Spleen (tissue), 11 donors: ENCODE data around the gene NAT10. TPM values are rescaled to one million over a fixed set of nuclear protein-coding genes. Genes with fewer than 3 reads are reported as not detected.

Experiments used
- DNase-seq: peaks from one replicate; pipeline ENCODE4 v3.0.0-alpha.2; 2020
- H3K27ac ChIP-seq, 8 donors: fragments of 200-600 bp; sonication (generic) in 7 of 8; 1 replicate in 4 of 8; 2 replicates in 4 of 8; pipeline versions ENCODE4 v1.5.0 to v1.8.0; 2016 to 2021; ENCODE audit warnings: inconsistent platforms in 4 of 8, mild to moderate bottlenecking in 4 of 8, moderate library complexity in 1 of 8
- H3K27me3 ChIP-seq, 7 donors: fragments of 200-600 bp; sonication (generic) in 6 of 7; replicated peaks in 1 of 7; 1 replicate in 4 of 7; 2 replicates in 3 of 7; pipeline versions ENCODE4 v1.5.0 to v1.8.0; 2016 to 2021; ENCODE audit warnings: inconsistent platforms in 3 of 7, mild to moderate bottlenecking in 1 of 7
- H3K36me3 ChIP-seq, 6 donors: fragments of 200-600 bp; sonication (generic) in 5 of 6; 1 replicate in 4 of 6; 2 replicates in 2 of 6; pipeline versions ENCODE4 v1.5.0 to v1.8.0; 2016 to 2021; ENCODE audit warnings: inconsistent platforms in 2 of 6
- H3K4me1 ChIP-seq, 6 donors: fragments of 200-600 bp; sonication (generic) in 5 of 6; 1 replicate in 3 of 6; 2 replicates in 3 of 6; pipeline versions ENCODE4 v1.5.0 to v1.8.0; 2016 to 2021; ENCODE audit warnings: inconsistent platforms in 3 of 6
- H3K4me3 ChIP-seq, 8 donors: fragments of 200-600 bp; sonication (generic) in 7 of 8; 1 replicate in 4 of 8; 2 replicates in 4 of 8; pipeline versions ENCODE4 v1.5.0 to v1.8.0; 2016 to 2021; ENCODE audit warnings: inconsistent platforms in 4 of 8, mild to moderate bottlenecking in 4 of 8, moderate library complexity in 2 of 8
- H3K9me3 ChIP-seq, 8 donors: fragments of 200-600 bp; sonication (generic) in 7 of 8; 1 replicate in 4 of 8; 2 replicates in 4 of 8; pipeline versions ENCODE4 v1.5.0 to v1.8.0; 2016 to 2021; ENCODE audit warnings: inconsistent platforms in 4 of 8
- POLR2A ChIP-seq, 3 donors: fragments of 450-650 bp; IDR thresholded peaks; one replicate each; pipeline ENCODE4 v1.5.1; 2017; ENCODE audit warnings: antibody characterized with exemption in 3 of 3, mild to moderate bottlenecking in 1 of 3
- POLR2AphosphoS5 ChIP-seq, 3 donors: sonication (generic); formaldehyde crosslinking; IDR thresholded peaks; one replicate each; pipeline ENCODE4 v1.5.1; 2017; ENCODE audit warnings: antibody characterized with exemption in 3 of 3
- WGBS, 5 donors: extraction: QIAGEN DNeasy Blood & Tissue Kit in 3 of 5; methylation state at CpG; one replicate each; pipeline versions ENCODE4 v1.1.5 to v1.1.7; 2013 to 2018; 5-methylcytosine and 5-hydroxymethylcytosine counted together
- intact Hi-C: fragments of 100-400 bp; cut with DNase I; formaldehyde crosslinking; loops from one replicate; pipeline ENCODE4 v1.15.0; 2023; ENCODE audit warnings: low total_unique reads
- polyA plus RNA-seq, 3 donors: library from polyadenylated mRNA; stranded (reverse); fragments of 200-250 nt; gene quantifications; one replicate each; pipeline ENCODE4 v1.2.1, GENCODE V29; 2013
- total RNA-seq, 7 donors: library from RNA; depleted of rRNA in 3 of 7; stranded (reverse); fragments of >200 nt in 3 of 7; fragmentation: NEBNext Ultra II Directional in 4 of 7; extraction: Animal tissue kit (Norgen Biotek cat#: 25700) in 4 of 7; gene quantifications; one replicate each; pipeline versions ENCODE4 v1.1.0 to v1.2.1, GENCODE V29; 2016 to 2021
- TF ChIP-seq, protein P1 (sequence below), 11 experiments: fragments of 200-600 bp in 7 of 11; fragments of 450-650 bp in 4 of 11; sonication (generic) in 4 of 11; IDR thresholded peaks in 8 of 11; conservative IDR thresholded peaks in 3 of 11; 1 replicate in 7 of 11; 2 replicates in 4 of 11; pipeline versions ENCODE4 v1.4.0 to v1.8.0; 2016 to 2021; ENCODE audit warnings: antibody characterized with exemption in 11 of 11, inconsistent platforms in 4 of 11, mild to moderate bottlenecking in 1 of 11
- donor health status: healthy with polysubstance abuse.
- donor health status: DM: no; HTN: no; CAD: no; lungs with moderate emphysema.
- donor health status: DM: no; HTN: no; CAD: no.
- donor health status: Bipolar disorder and iron deficiency.
- donor health status: healthy.
- donor health status: DM: no; HTN: no; CAD: no.
- donor health status: DM: yes; HTN: yes; CAD: no.

NAT10 gene
- total and polyA plus RNA-seq, 10 donors: 27.6 to 64.5 (median 38.3) TPM

- no peak for DNase-seq
- WGBS, 5 donors: 80 to 96% (median 85%) methylated on average over 2 of the region's 2 CpGs
- Histone ChIP-seq H3K36me3 (no peaks in the 10 kb centered on the region), H3K27ac (no peak overlapping the region), H3K9me3 (no peaks in the 10 kb centered on the region), H3K4me3 (no peak overlapping the region), H3K4me1 (peaks cover 0 to 3% (median 0%) of the 10 kb centered on the region in 6 donors), H3K27me3 (no peaks in the 10 kb centered on the region)
- intact Hi-C loops: no loop called here
- TF ChIP-seq POLR2A (IDR thresholded peaks at IDR 0.05) (no peak), POLR2AphosphoS5 (IDR thresholded peaks at IDR 0.05) (no peak)
- TF ChIP-seq, protein P1, sequence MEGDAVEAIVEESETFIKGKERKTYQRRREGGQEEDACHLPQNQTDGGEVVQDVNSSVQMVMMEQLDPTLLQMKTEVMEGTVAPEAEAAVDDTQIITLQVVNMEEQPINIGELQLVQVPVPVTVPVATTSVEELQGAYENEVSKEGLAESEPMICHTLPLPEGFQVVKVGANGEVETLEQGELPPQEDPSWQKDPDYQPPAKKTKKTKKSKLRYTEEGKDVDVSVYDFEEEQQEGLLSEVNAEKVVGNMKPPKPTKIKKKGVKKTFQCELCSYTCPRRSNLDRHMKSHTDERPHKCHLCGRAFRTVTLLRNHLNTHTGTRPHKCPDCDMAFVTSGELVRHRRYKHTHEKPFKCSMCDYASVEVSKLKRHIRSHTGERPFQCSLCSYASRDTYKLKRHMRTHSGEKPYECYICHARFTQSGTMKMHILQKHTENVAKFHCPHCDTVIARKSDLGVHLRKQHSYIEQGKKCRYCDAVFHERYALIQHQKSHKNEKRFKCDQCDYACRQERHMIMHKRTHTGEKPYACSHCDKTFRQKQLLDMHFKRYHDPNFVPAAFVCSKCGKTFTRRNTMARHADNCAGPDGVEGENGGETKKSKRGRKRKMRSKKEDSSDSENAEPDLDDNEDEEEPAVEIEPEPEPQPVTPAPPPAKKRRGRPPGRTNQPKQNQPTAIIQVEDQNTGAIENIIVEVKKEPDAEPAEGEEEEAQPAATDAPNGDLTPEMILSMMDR (IDR thresholded peaks at IDR 0.05 in 8 of 11, conservative IDR thresholded peaks at IDR 0.05 in 3 of 11): no peak
Observed at GRCh38 chr11:34182425-34182824, 77.0 kb downstream of the NAT10 start.

DNA sequence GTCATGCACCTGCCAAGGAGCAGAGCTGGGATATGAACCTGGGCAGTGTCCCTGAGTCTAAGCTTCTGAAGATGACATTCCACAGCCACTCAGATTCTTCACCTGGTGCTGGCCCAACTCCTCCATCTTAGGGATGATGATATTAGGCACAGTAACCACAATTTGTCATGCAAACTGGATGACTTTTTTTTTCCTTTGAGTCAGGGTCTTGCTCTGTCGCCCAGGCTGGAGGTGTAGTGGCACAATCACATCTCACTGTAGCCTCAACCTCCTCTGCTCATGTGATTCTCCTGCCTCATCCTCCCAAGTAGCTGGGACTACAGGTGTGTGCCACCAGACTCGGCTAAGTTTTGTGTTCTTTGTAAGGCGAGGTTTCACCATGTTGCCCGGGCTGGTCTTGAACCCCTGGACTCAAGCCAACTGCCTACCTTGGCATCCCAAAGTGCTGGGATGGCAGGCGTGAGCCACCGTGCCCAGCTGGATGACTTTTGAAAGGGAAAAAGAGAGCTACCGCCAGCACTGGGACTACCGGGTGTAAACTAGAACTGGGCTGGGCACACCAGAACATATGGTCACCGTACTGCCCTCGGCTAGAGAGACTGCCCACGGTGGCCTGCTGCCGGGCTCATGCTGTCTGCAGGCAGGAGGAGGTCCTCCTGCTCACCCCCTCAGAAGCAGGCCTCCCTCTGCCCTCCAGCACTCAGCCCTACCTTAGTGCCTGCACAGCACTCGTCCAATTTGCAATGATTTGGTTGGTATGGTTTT, 77.7 kb downstream of the NAT10 start:
- Histone ChIP-seq H3K36me3 (no peaks in the 10 kb centered on the region), H3K4me1 (peaks cover 0 to 3% (median 0%) of the 10 kb centered on the region in 6 donors), H3K27me3 (no peaks in the 10 kb centered on the region), H3K4me3 (no peak overlapping the region), H3K27ac (no peak overlapping the region), H3K9me3 (no peaks in the 10 kb centered on the region)
- TF ChIP-seq POLR2AphosphoS5 (IDR thresholded peaks at IDR 0.05): no peak
- TF ChIP-seq POLR2A (IDR thresholded peaks at IDR 0.05): no peak
- TF ChIP-seq, protein P1 (IDR thresholded peaks at IDR 0.05 in 8 of 11, conservative IDR thresholded peaks at IDR 0.05 in 3 of 11): no peak
- intact Hi-C loops: no loop called here
- no peak for DNase-seq
- WGBS, 5 donors: 89 to 97% (median 94%) methylated on average over 13 of the region's 13 CpGs

- TF ChIP-seq, protein P1 (IDR thresholded peaks at IDR 0.05 in 8 of 11, conservative IDR thresholded peaks at IDR 0.05 in 3 of 11): no peak
- TF ChIP-seq POLR2AphosphoS5 (IDR thresholded peaks at IDR 0.05) (no peak), POLR2A (IDR thresholded peaks at IDR 0.05) (no peak)
- Histone ChIP-seq H3K9me3 (no peaks in the 10 kb centered on the region), H3K4me1 (peaks cover 0 to 3% (median 0%) of the 10 kb centered on the region in 6 donors), H3K36me3 (no peaks in the 10 kb centered on the region), H3K4me3 (no peak overlapping the region), H3K27me3 (no peaks in the 10 kb centered on the region), H3K27ac (no peak overlapping the region)
- intact Hi-C loops: no loop called here
- WGBS, 5 donors: 89 to 94% (median 92%) methylated on average over 9 of the region's 9 CpGs
- DNase-seq: no peak
Observed at GRCh38 chr11:34183848-34184391, 78.5 kb downstream of the NAT10 start.

GRCh38 chr11:34184505-34185015, 79.1 kb downstream of the NAT10 start:
- Histone ChIP-seq H3K4me3 (no peak overlapping the region), H3K4me1 (peaks cover 0 to 3% (median 0%) of the 10 kb centered on the region in 6 donors), H3K9me3 (no peaks in the 10 kb centered on the region), H3K36me3 (no peaks in the 10 kb centered on the region), H3K27me3 (no peaks in the 10 kb centered on the region), H3K27ac (no peak overlapping the region)
- WGBS, 5 donors: 69 to 92% (median 87%) methylated on average over 8 to 14 of the region's 14 CpGs
- intact Hi-C loops: no loop called here
- no peak for DNase-seq
- TF ChIP-seq POLR2A (IDR thresholded peaks at IDR 0.05) (no peak), POLR2AphosphoS5 (IDR thresholded peaks at IDR 0.05) (no peak)
- TF ChIP-seq, protein P1 (IDR thresholded peaks at IDR 0.05 in 8 of 11, conservative IDR thresholded peaks at IDR 0.05 in 3 of 11): no peak
